Measurements from ENCODE around the gene CSMD2. TPM values are rescaled to one million over a fixed set of nuclear protein-coding genes. Genes with fewer than 3 reads are reported as not detected.

The CSMD2 gene
- polyA plus RNA-seq, 1 of the 3 experiments (the other 2 are of a cell fraction), result not detected

DNA sequence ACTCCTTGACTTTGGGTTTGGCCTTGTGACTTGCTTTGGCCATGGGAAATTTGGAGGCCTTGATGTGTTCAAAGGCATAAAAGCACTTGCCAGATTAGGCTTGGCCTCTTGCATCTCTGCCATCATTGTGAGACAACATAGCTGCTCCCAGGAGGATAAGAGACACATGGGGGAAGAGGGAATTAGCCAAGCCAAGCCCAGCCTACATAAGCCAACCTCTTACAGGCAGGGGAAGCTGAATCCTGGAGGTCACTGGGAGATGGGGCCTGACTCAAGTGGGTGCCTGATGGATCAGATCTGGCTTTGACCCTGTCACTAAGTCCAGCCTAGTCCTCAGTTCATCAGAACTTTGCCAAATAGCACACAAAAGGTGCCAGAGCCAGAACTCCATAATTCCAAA is 338.7 kb downstream of the CSMD2 start:
- 0 out of 4 replicates have a peak, but pooled peaks cover 0 to 6% of the 10 kb centered on the region in 2 experiments for H3K4me1 ChIP-seq (ENCODE audit: control insufficient read depth in 1 of 2, insufficient read depth in 2 of 2, low read depth in 1 of 2, low read length in 1 of 2)
- no peak for DNase-seq

DNA sequence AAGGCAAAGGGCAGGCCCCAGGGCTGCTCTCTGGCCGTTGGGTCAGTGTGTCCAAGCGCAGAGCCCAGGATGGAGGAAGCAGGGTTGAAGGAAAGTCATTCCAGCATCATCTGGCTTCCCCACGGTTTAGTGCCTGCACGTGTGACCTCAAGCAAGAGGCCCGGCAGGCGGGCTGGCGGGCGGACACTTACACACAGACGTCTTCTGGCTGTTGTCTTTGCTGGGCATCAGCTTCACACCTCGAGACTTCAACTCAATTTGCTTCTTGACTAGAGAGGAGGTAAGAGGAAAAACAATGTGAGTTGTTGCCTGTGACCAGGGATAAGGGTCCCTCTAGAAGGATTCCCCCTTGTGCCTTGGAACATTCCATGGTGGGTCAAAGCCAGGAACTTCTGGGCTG is 339.5 kb downstream of the CSMD2 start:
- POLR2A ChIA-PET, result no interaction called here
- 58% methylated on average over 8 of the region's 10 CpGs for WGBS (ENCODE audit: low lambda C conversion rate)
- Histone ChIP-seq H3K9me3 (no peaks in the 10 kb centered on the region), H3F3A (replicated peaks; ENCODE audit: insufficient read depth) (no peaks in the 10 kb centered on the region), H3K27ac (ENCODE audit: low read depth in 2 of 2, low read length in 1 of 2) (no peak overlapping the region), H2AFZ (ENCODE audit: low read depth) (no peak overlapping the region), H3K9me2 (no peaks in the 10 kb centered on the region), H3K4me3 (ENCODE audit: low read depth in 2 of 2, low read length in 1 of 2) (no peak overlapping the region), H3K4me1 (ENCODE audit: control insufficient read depth in 1 of 2, insufficient read depth in 2 of 2, low read depth in 1 of 2, low read length in 1 of 2) (0 out of 4 replicates have a peak, but pooled peaks cover 0 to 14% of the 10 kb centered on the region in 2 experiments), H3K36me3 (replicated peaks in 1 of 2; ENCODE audit: control insufficient read depth in 1 of 2, insufficient read depth in 2 of 2, low read length in 1 of 2) (no peaks in the 10 kb centered on the region), H3K4me2 (no peak overlapping the region), H3K79me2 (ENCODE audit: insufficient read depth) (no peaks in the 10 kb centered on the region), H3K9ac (no peak overlapping the region), H3K27me3 (ENCODE audit: insufficient read depth) (no peaks in the 10 kb centered on the region), H4K20me1 (ENCODE audit: insufficient read depth) (no peaks in the 10 kb centered on the region)
- no peak for DNase-seq
- CTCF ChIA-PET, result no interaction called here
- TF ChIP-seq JUND (IDR thresholded peaks at IDR 0.05) (no peak), RAD21 (IDR thresholded peaks at IDR 0.05; ENCODE audit: low read length) (no peak), EZH2phosphoT487 (IDR thresholded peaks at IDR 0.05; ENCODE audit: borderline replicate concordance, low read depth) (no peak), RXRA (IDR thresholded peaks at IDR 0.05; ENCODE audit: borderline replicate concordance, low read depth) (no peak), GABPA (IDR thresholded peaks at IDR 0.05; ENCODE audit: low read depth) (no peak), SIN3A (IDR thresholded peaks at IDR 0.05; ENCODE audit: borderline replicate concordance, low read depth, low read length) (no peak), POLR2AphosphoS5 (IDR thresholded peaks at IDR 0.05; ENCODE audit: low read depth, low read length) (no peak), RFX5 (IDR thresholded peaks at IDR 0.05; ENCODE audit: low read length) (no peak), ELF1 (IDR thresholded peaks at IDR 0.05) (no peak), TEAD4 (IDR thresholded peaks at IDR 0.05; ENCODE audit: borderline replicate concordance, insufficient read depth) (no peak), SMC3 (IDR thresholded peaks at IDR 0.05; ENCODE audit: low read depth, low read length) (no peak), GATA2 (CRISPR knock-in tag; IDR thresholded peaks at IDR 0.05) (no peak), FOXJ3 (CRISPR knock-in tag; IDR thresholded peaks at IDR 0.05) (no peak), CHD2 (IDR thresholded peaks at IDR 0.05; ENCODE audit: low read length, partially characterized antibody) (no peak)
- TF ChIP-seq, protein P1, sequence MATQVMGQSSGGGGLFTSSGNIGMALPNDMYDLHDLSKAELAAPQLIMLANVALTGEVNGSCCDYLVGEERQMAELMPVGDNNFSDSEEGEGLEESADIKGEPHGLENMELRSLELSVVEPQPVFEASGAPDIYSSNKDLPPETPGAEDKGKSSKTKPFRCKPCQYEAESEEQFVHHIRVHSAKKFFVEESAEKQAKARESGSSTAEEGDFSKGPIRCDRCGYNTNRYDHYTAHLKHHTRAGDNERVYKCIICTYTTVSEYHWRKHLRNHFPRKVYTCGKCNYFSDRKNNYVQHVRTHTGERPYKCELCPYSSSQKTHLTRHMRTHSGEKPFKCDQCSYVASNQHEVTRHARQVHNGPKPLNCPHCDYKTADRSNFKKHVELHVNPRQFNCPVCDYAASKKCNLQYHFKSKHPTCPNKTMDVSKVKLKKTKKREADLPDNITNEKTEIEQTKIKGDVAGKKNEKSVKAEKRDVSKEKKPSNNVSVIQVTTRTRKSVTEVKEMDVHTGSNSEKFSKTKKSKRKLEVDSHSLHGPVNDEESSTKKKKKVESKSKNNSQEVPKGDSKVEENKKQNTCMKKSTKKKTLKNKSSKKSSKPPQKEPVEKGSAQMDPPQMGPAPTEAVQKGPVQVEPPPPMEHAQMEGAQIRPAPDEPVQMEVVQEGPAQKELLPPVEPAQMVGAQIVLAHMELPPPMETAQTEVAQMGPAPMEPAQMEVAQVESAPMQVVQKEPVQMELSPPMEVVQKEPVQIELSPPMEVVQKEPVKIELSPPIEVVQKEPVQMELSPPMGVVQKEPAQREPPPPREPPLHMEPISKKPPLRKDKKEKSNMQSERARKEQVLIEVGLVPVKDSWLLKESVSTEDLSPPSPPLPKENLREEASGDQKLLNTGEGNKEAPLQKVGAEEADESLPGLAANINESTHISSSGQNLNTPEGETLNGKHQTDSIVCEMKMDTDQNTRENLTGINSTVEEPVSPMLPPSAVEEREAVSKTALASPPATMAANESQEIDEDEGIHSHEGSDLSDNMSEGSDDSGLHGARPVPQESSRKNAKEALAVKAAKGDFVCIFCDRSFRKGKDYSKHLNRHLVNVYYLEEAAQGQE (IDR thresholded peaks at IDR 0.05; ENCODE audit: low read depth, low read length), result no peak
- TF ChIP-seq, protein P2, sequence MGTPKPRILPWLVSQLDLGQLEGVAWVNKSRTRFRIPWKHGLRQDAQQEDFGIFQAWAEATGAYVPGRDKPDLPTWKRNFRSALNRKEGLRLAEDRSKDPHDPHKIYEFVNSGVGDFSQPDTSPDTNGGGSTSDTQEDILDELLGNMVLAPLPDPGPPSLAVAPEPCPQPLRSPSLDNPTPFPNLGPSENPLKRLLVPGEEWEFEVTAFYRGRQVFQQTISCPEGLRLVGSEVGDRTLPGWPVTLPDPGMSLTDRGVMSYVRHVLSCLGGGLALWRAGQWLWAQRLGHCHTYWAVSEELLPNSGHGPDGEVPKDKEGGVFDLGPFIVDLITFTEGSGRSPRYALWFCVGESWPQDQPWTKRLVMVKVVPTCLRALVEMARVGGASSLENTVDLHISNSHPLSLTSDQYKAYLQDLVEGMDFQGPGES (IDR thresholded peaks at IDR 0.05; ENCODE audit: low read depth, low read length), result no peak
- TF ChIP-seq, protein P3, sequence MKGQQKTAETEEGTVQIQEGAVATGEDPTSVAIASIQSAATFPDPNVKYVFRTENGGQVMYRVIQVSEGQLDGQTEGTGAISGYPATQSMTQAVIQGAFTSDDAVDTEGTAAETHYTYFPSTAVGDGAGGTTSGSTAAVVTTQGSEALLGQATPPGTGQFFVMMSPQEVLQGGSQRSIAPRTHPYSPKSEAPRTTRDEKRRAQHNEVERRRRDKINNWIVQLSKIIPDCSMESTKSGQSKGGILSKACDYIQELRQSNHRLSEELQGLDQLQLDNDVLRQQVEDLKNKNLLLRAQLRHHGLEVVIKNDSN (IDR thresholded peaks at IDR 0.05; ENCODE audit: borderline replicate concordance, low read depth), result no peak

More for the DNA sequence above, 338.7 kb downstream of the CSMD2 start:
- ChIA-PET CTCF (interaction anchor here (1.0 to 2.0 kb wide), 2 partner anchors 186 to 337 kb away, joined by 3 to 6 read pairs; no protein-coding TSS in a partner anchor), POLR2A (no interaction called here)
- no peak overlapping the region for H2AFZ ChIP-seq (ENCODE audit: low read depth)
- no peaks in the 10 kb centered on the region for H3K36me3 ChIP-seq (replicated peaks in 1 of 2; ENCODE audit: control insufficient read depth in 1 of 2, insufficient read depth in 2 of 2, low read length in 1 of 2)
- no peaks in the 10 kb centered on the region for H4K20me1 ChIP-seq (ENCODE audit: insufficient read depth)
- H3K4me2 ChIP-seq, result no peak overlapping the region
- TF ChIP-seq TCF12 (IDR thresholded peaks at IDR 0.05) (no peak), FOSL2 (IDR thresholded peaks at IDR 0.05; ENCODE audit: borderline replicate concordance, low read depth) (no peak), NRF1 (IDR thresholded peaks at IDR 0.05; ENCODE audit: low read depth, low read length) (no peak), SMC3 (IDR thresholded peaks at IDR 0.05; ENCODE audit: low read depth, low read length) (no peak), MXI1 (IDR thresholded peaks at IDR 0.05; ENCODE audit: low read depth, low read length) (no peak), FOXJ3 (CRISPR knock-in tag; IDR thresholded peaks at IDR 0.05) (no peak), JUND (IDR thresholded peaks at IDR 0.05) (no peak)
- TF ChIP-seq, protein P4, sequence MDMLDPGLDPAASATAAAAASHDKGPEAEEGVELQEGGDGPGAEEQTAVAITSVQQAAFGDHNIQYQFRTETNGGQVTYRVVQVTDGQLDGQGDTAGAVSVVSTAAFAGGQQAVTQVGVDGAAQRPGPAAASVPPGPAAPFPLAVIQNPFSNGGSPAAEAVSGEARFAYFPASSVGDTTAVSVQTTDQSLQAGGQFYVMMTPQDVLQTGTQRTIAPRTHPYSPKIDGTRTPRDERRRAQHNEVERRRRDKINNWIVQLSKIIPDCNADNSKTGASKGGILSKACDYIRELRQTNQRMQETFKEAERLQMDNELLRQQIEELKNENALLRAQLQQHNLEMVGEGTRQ (IDR thresholded peaks at IDR 0.05; ENCODE audit: borderline replicate concordance, low read depth, low read length), result no peak
- TF ChIP-seq, protein P5, sequence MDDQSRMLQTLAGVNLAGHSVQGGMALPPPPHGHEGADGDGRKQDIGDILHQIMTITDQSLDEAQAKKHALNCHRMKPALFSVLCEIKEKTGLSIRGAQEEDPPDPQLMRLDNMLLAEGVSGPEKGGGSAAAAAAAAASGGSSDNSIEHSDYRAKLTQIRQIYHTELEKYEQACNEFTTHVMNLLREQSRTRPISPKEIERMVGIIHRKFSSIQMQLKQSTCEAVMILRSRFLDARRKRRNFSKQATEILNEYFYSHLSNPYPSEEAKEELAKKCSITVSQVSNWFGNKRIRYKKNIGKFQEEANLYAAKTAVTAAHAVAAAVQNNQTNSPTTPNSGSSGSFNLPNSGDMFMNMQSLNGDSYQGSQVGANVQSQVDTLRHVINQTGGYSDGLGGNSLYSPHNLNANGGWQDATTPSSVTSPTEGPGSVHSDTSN (IDR thresholded peaks at IDR 0.05), result no peak
- no peaks in the 10 kb centered on the region for H3K79me2 ChIP-seq (ENCODE audit: insufficient read depth)
- no peaks in the 10 kb centered on the region for H3K9me2 ChIP-seq
- H3K9me3 ChIP-seq, result no peaks in the 10 kb centered on the region
- no peaks in the 10 kb centered on the region for H3K27me3 ChIP-seq (ENCODE audit: insufficient read depth)
- H3K27ac ChIP-seq (ENCODE audit: low read depth in 2 of 2, low read length in 1 of 2), result no peak overlapping the region
- H3K9ac ChIP-seq, result no peak overlapping the region
- H3K4me3 ChIP-seq (ENCODE audit: low read depth in 2 of 2, low read length in 1 of 2), result no peak overlapping the region
- no peaks in the 10 kb centered on the region for H3F3A ChIP-seq (replicated peaks; ENCODE audit: insufficient read depth)
